ENCODE data around the gene ZCWPW1. TPM values are rescaled to one million over a fixed set of nuclear protein-coding genes. Genes with fewer than 3 reads are reported as not detected.

ZCWPW1 gene
- total and polyA plus RNA-seq, 10 of the 15 experiments (the other 5 are each of a cell fraction or from before 2014, with no cell fraction given): 1.3 to 4.4 (median 3.7) TPM

- TF ChIP-seq TBL1XR1 (IDR thresholded peaks at IDR 0.05; ENCODE audit: low read depth, low read length) (peak; percentile 87), SIN3A (IDR thresholded peaks at IDR 0.05; ENCODE audit: low read depth, low read length) (no peak), HCFC1 (IDR thresholded peaks at IDR 0.05; ENCODE audit: low read length) (no peak), SMARCA5 (IDR thresholded peaks at IDR 0.05) (0 out of 2 replicates have a peak, but pooled peaks have one; percentile 54), NR2C1 (IDR thresholded peaks at IDR 0.05) (no peak), EGR1 (IDR thresholded peaks at IDR 0.05; ENCODE audit: borderline replicate concordance in 1 of 2, low read depth in 2 of 2, low read length in 2 of 2) (no peak), CHD2 (IDR thresholded peaks at IDR 0.05; ENCODE audit: borderline replicate concordance, low read depth, low read length) (no peak), SKIL (IDR thresholded peaks at IDR 0.05; ENCODE audit: low read depth, poor library complexity, severe bottlenecking) (peak; percentile 97), PBX3 (IDR thresholded peaks at IDR 0.05; ENCODE audit: insufficient replicate concordance, low read depth, low read length) (no peak), NFYB (IDR thresholded peaks at IDR 0.05; ENCODE audit: insufficient read depth, low read depth, low read length) (no peak), CREM (IDR thresholded peaks at IDR 0.05; ENCODE audit: low read depth) (peak; percentile 43; the same call in 1 of the 2 replicates), RAD51 (IDR thresholded peaks at IDR 0.05) (peak; percentile 86), BHLHE40 (IDR thresholded peaks at IDR 0.05; ENCODE audit: borderline replicate concordance in 1 of 2, low read depth in 2 of 2, low read length in 1 of 2) (peak; percentile 71 to 76), BRCA1 (IDR thresholded peaks at IDR 0.05; ENCODE audit: low read depth, low read length) (no peak), RBBP5 (conservative IDR thresholded peaks at IDR 0.05) (no peak), CBFB (IDR thresholded peaks at IDR 0.05; ENCODE audit: low read depth) (peak; percentile 96), RCOR1 (conservative IDR thresholded peaks at IDR 0.05; ENCODE audit: low read depth, low read length) (no peak; the same call in 1 of the 2 replicates), KAT2A (conservative IDR thresholded peaks at IDR 0.05; ENCODE audit: control insufficient read depth, low read depth, low read length) (no peak)
- TF ChIP-seq, protein P1, sequence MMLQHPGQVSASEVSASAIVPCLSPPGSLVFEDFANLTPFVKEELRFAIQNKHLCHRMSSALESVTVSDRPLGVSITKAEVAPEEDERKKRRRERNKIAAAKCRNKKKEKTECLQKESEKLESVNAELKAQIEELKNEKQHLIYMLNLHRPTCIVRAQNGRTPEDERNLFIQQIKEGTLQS (IDR thresholded peaks at IDR 0.05; ENCODE audit: borderline replicate concordance, extremely low read depth, low read depth, low read length): no peak
- TF ChIP-seq, protein P2, sequence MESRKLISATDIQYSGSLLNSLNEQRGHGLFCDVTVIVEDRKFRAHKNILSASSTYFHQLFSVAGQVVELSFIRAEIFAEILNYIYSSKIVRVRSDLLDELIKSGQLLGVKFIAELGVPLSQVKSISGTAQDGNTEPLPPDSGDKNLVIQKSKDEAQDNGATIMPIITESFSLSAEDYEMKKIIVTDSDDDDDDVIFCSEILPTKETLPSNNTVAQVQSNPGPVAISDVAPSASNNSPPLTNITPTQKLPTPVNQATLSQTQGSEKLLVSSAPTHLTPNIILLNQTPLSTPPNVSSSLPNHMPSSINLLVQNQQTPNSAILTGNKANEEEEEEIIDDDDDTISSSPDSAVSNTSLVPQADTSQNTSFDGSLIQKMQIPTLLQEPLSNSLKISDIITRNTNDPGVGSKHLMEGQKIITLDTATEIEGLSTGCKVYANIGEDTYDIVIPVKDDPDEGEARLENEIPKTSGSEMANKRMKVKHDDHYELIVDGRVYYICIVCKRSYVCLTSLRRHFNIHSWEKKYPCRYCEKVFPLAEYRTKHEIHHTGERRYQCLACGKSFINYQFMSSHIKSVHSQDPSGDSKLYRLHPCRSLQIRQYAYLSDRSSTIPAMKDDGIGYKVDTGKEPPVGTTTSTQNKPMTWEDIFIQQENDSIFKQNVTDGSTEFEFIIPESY (IDR thresholded peaks at IDR 0.05): no peak
- TF ChIP-seq, protein P3, sequence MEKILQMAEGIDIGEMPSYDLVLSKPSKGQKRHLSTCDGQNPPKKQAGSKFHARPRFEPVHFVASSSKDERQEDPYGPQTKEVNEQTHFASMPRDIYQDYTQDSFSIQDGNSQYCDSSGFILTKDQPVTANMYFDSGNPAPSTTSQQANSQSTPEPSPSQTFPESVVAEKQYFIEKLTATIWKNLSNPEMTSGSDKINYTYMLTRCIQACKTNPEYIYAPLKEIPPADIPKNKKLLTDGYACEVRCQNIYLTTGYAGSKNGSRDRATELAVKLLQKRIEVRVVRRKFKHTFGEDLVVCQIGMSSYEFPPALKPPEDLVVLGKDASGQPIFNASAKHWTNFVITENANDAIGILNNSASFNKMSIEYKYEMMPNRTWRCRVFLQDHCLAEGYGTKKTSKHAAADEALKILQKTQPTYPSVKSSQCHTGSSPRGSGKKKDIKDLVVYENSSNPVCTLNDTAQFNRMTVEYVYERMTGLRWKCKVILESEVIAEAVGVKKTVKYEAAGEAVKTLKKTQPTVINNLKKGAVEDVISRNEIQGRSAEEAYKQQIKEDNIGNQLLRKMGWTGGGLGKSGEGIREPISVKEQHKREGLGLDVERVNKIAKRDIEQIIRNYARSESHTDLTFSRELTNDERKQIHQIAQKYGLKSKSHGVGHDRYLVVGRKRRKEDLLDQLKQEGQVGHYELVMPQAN (conservative IDR thresholded peaks at IDR 0.05): peak; percentile 38; the same call in 1 of the 2 replicates
- TF ChIP-seq, protein P4, sequence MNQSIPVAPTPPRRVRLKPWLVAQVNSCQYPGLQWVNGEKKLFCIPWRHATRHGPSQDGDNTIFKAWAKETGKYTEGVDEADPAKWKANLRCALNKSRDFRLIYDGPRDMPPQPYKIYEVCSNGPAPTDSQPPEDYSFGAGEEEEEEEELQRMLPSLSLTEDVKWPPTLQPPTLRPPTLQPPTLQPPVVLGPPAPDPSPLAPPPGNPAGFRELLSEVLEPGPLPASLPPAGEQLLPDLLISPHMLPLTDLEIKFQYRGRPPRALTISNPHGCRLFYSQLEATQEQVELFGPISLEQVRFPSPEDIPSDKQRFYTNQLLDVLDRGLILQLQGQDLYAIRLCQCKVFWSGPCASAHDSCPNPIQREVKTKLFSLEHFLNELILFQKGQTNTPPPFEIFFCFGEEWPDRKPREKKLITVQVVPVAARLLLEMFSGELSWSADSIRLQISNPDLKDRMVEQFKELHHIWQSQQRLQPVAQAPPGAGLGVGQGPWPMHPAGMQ (IDR thresholded peaks at IDR 0.05; ENCODE audit: borderline replicate concordance): no peak
These were observed 32.0 kb downstream of the ZCWPW1 start (continued) for GRCh38 chr7:100396421-100396982.
